ENCODE data around the gene CAPN13.

CAPN13 gene

GRCh38 chr2:30801821-30802455 is 5.3 kb downstream of the CAPN13 start:
- H3K4me3 ChIP-seq (ENCODE audit: low read length) = no peak overlapping the region
- TF ChIP-seq CTCF (IDR thresholded peaks at IDR 0.05; ENCODE audit: insufficient read depth, low read depth, low read length, missing control alignments) = no peak
- no peak for DNase-seq (ENCODE audit: low read depth)

GRCh38 chr2:30800159-30800558 is 7.1 kb downstream of the CAPN13 start:
- TF ChIP-seq CTCF (IDR thresholded peaks at IDR 0.05; ENCODE audit: insufficient read depth, low read depth, low read length, missing control alignments) = no peak
- no peak for DNase-seq (ENCODE audit: low read depth)
- H3K4me3 ChIP-seq (ENCODE audit: low read length) = no peak overlapping the region

- DNase-seq (ENCODE audit: low read depth) = no peak
- no peak for TF ChIP-seq CTCF (IDR thresholded peaks at IDR 0.05; ENCODE audit: insufficient read depth, low read depth, low read length, missing control alignments)
These were observed 7.9 kb downstream of the CAPN13 start for GRCh38 chr2:30799366-30799765.

GRCh38 chr2:30798536-30798991 is 8.7 kb downstream of the CAPN13 start:
- DNase-seq (ENCODE audit: low read depth) = no peak
- no peak for TF ChIP-seq CTCF (IDR thresholded peaks at IDR 0.05; ENCODE audit: insufficient read depth, low read depth, low read length, missing control alignments)
- no peak overlapping the region for H3K4me3 ChIP-seq (ENCODE audit: low read length)

More at GRCh38 chr2:30799366-30799765, 7.9 kb downstream of the CAPN13 start:
- no peak overlapping the region for H3K4me3 ChIP-seq (ENCODE audit: low read length)

GRCh38 chr2:30797381-30798015 is 9.7 kb downstream of the CAPN13 start:
- no peak for DNase-seq (ENCODE audit: low read depth)
- TF ChIP-seq CTCF (IDR thresholded peaks at IDR 0.05; ENCODE audit: insufficient read depth, low read depth, low read length, missing control alignments) = no peak
- no peak overlapping the region for H3K4me3 ChIP-seq (ENCODE audit: low read length)

- H3K4me3 ChIP-seq (ENCODE audit: low read length) = no peak overlapping the region
- peak; percentile 41 for DNase-seq (ENCODE audit: low read depth)
- no peak for TF ChIP-seq CTCF (IDR thresholded peaks at IDR 0.05; ENCODE audit: insufficient read depth, low read depth, low read length, missing control alignments)
These were observed 10.5 kb downstream of the CAPN13 start for GRCh38 chr2:30796699-30797098.

GRCh38 chr2:30792521-30792920 is 14.7 kb downstream of the CAPN13 start:
- no peak for DNase-seq (ENCODE audit: low read depth)
- H3K4me3 ChIP-seq (ENCODE audit: low read length) = no peak overlapping the region
- TF ChIP-seq CTCF (IDR thresholded peaks at IDR 0.05; ENCODE audit: insufficient read depth, low read depth, low read length, missing control alignments) = no peak
